ENCODE data around the gene PALLD.
"Not testable (repeated sequence)": the region's sequence is repeated elsewhere in the genome, so short reads cannot be mapped to it uniquely, and the experiment has no call there.

PALLD gene

DNA sequence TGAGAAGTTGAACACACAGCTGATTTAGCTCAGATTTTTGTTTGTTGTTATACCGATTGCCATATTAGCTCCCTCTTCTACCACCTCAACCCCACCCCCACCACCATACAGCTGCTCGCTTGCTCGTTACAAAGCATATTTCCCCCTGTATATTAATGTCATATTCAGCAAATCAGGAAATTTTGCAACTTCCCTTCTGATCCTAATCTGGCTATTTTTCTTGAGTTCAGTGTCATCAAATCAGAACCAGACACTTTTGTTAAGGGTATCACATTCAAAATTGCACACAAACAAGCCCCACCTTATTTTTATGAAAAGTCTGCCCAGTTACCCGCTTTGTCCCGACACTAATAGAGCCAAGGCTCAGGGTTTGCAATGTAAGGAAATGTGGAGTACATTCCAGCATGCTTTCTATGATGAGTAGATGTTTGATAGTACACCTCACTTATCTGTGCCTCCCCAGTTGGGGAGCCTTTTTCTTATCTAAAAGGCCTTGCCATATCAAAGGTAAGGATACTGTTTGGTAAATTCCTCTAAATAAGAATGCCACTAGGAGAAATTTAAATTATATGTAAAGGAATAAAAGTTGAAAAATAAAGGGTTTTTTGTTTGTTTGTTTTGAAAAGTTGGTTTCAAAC, 301.0 kb downstream of the PALLD start:
- no peak overlapping the region for H3K4me3 ChIP-seq (ENCODE audit: low read depth, low read length)
- peak; percentile 10 for DNase-seq (ENCODE audit: low read depth)
- TF ChIP-seq, protein P1, sequence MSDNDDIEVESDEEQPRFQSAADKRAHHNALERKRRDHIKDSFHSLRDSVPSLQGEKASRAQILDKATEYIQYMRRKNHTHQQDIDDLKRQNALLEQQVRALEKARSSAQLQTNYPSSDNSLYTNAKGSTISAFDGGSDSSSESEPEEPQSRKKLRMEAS (IDR thresholded peaks at IDR 0.05; ENCODE audit: low read depth, low read length), result no peak
- TF ChIP-seq MYC (IDR thresholded peaks at IDR 0.05; ENCODE audit: low read depth, low read length) (no peak), POLR2A (IDR thresholded peaks at IDR 0.05; ENCODE audit: extremely low read depth, insufficient read length) (no peak)
- TF ChIP-seq, protein P2, sequence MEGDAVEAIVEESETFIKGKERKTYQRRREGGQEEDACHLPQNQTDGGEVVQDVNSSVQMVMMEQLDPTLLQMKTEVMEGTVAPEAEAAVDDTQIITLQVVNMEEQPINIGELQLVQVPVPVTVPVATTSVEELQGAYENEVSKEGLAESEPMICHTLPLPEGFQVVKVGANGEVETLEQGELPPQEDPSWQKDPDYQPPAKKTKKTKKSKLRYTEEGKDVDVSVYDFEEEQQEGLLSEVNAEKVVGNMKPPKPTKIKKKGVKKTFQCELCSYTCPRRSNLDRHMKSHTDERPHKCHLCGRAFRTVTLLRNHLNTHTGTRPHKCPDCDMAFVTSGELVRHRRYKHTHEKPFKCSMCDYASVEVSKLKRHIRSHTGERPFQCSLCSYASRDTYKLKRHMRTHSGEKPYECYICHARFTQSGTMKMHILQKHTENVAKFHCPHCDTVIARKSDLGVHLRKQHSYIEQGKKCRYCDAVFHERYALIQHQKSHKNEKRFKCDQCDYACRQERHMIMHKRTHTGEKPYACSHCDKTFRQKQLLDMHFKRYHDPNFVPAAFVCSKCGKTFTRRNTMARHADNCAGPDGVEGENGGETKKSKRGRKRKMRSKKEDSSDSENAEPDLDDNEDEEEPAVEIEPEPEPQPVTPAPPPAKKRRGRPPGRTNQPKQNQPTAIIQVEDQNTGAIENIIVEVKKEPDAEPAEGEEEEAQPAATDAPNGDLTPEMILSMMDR (IDR thresholded peaks at IDR 0.05; ENCODE audit: low read depth, low read length), result no peak

DNA sequence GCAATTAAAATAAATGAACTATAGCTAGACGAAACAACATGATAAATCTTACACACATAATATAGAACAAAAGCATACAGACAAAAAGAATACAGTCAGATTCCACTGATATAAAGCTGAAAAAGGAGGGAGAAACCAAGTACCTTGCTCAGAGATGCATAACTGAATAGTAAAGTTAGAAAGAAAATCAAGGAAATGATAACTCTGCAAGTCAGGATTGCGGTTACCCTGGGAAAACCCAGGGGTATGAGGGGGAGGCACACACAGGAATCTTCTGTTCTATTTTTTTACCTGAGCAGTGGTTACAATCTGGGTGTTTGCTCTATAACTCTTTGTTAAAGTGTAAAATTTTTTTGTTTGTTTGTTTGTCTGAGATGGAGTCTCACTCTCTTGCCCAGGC, 304.1 kb downstream of the PALLD start:
- TF ChIP-seq MYC (IDR thresholded peaks at IDR 0.05; ENCODE audit: low read depth, low read length) (no peak), POLR2A (IDR thresholded peaks at IDR 0.05; ENCODE audit: extremely low read depth, insufficient read length) (no peak)
- TF ChIP-seq, protein P2 (IDR thresholded peaks at IDR 0.05; ENCODE audit: low read depth, low read length), result no peak
- TF ChIP-seq, protein P1 (IDR thresholded peaks at IDR 0.05; ENCODE audit: low read depth, low read length), result no peak
- H3K4me3 ChIP-seq (ENCODE audit: low read depth, low read length), result no peak overlapping the region
- DNase-seq (ENCODE audit: low read depth), result no peak

DNA sequence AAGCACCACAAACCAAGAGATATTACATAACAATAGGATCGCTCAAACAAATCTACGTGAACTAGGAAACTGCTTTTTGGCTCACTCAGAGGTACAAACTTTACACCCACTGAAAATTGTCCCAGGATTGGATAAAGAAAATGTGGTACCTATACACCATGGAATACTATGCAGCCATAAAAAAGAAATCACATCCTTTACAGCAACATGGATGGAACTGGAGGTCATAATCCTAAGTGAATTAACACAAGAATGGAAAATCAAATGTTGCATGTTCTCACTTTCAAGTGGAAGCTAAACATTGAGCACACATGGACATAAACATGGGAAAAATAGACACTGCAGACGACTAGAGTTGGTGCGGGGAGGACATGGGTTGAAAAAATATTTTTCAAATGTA, 305.4 kb downstream of the PALLD start:
- DNase-seq (ENCODE audit: low read depth), result no peak
- TF ChIP-seq MYC (IDR thresholded peaks at IDR 0.05; ENCODE audit: low read depth, low read length) (no peak), POLR2A (IDR thresholded peaks at IDR 0.05; ENCODE audit: extremely low read depth, insufficient read length) (no peak)
- TF ChIP-seq, protein P2 (IDR thresholded peaks at IDR 0.05; ENCODE audit: low read depth, low read length), result no peak
- TF ChIP-seq, protein P1 (IDR thresholded peaks at IDR 0.05; ENCODE audit: low read depth, low read length), result no peak
- no peak overlapping the region for H3K4me3 ChIP-seq (ENCODE audit: low read depth, low read length)

DNA sequence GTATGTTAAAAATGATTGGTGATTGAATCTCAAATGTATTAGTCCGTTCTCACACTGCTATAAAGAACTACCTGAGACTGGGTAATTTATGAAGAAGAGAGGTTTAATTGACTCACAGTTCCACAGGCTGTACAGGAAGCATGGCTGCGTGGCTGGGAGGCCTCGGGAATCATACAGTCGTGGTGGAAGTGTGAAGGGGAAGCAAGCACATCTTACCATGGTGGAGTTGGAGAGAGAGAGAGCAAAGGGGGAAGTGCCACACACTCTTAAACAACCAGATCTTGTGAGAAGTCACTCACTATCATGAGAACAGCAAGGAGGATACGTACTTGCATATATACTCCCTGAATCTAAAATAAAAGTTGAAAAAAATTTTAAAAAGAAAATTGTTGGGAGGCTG, 306.2 kb downstream of the PALLD start:
- peak; percentile 15 for DNase-seq (ENCODE audit: low read depth)
- not testable (repeated sequence) for H3K4me3 ChIP-seq (ENCODE audit: low read depth, low read length)

DNA sequence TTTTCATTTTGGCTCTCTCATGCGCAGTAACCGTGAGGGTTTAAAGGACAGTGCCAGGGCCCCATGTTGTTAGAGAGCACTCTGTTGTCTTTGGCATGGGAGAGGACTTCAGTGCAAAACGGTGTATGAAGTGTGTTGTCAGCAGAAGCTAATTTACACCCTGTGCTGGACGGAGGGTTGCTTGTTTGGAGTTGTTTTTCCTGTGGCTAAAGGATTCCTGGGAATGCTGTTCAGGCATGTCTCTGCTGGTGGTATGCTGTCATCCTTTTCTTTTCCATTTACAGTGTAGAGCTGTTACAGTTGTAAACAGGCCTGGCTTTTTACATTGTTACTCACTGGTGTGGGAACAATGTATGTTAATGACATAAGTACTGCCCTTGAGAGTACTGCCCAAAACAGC, 306.9 kb downstream of the PALLD start:
- TF ChIP-seq MYC (IDR thresholded peaks at IDR 0.05; ENCODE audit: low read depth, low read length), result no peak
- TF ChIP-seq POLR2A (IDR thresholded peaks at IDR 0.05; ENCODE audit: extremely low read depth, insufficient read length), result no peak
- TF ChIP-seq, protein P2 (IDR thresholded peaks at IDR 0.05; ENCODE audit: low read depth, low read length), result no peak
- TF ChIP-seq, protein P1 (IDR thresholded peaks at IDR 0.05; ENCODE audit: low read depth, low read length), result no peak
- DNase-seq (ENCODE audit: low read depth), result no peak
- H3K4me3 ChIP-seq (ENCODE audit: low read depth, low read length), result no peak overlapping the region

DNA sequence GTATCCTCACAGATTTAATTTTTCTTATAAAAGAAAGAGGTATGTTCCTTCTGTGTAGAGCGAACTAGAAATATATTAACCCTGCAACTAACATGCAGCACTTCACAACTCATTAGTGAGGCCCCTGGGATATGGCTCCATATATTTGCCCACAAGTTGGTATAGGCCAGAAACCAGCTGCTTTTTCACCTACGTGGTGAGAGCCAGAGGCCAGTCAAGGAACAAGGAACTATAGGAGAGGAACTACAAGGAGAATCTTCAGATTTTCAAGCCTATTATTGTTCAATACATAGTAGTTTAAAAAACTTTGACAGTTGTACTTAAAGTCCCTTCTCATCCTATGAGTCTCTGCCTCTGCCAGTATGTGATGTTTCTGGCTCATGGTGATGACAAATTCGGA, 307.3 kb downstream of the PALLD start:
- no peak overlapping the region for H3K4me3 ChIP-seq (ENCODE audit: low read depth, low read length)
- TF ChIP-seq, protein P2 (IDR thresholded peaks at IDR 0.05; ENCODE audit: low read depth, low read length), result no peak
- TF ChIP-seq, protein P1 (IDR thresholded peaks at IDR 0.05; ENCODE audit: low read depth, low read length), result no peak
- TF ChIP-seq POLR2A (IDR thresholded peaks at IDR 0.05; ENCODE audit: extremely low read depth, insufficient read length) (no peak), MYC (IDR thresholded peaks at IDR 0.05; ENCODE audit: low read depth, low read length) (no peak)
- no peak for DNase-seq (ENCODE audit: low read depth)
